HepG2 (cell line): ENCODE results near the gene HCRTR1. TPM values are rescaled to one million over a fixed set of nuclear protein-coding genes. Genes with fewer than 3 reads are reported as not detected.

Source experiments
- BCL3 ChIP-seq: sonication (generic); formaldehyde crosslinking; IDR thresholded peaks from 2 replicates; pipeline ENCODE4 v1.5.1; 2020; ENCODE audit warnings: mild to moderate bottlenecking, missing genetic modification reagents, moderate library complexity
- FOXP4 ChIP-seq: sonication (generic); formaldehyde crosslinking; IDR thresholded peaks from 2 replicates; pipeline ENCODE4 v1.4.0; 2020; ENCODE audit warnings: missing genetic modification reagents
- MBD4 ChIP-seq: IDR thresholded peaks from 2 replicates; pipeline ENCODE4 v1.6.1; 2012; ENCODE audit warnings: low read length, inconsistent platforms, borderline replicate concordance
- RNF219 ChIP-seq: sonication (generic); formaldehyde crosslinking; IDR thresholded peaks from 2 replicates; pipeline ENCODE4 v1.5.0; 2020; ENCODE audit warnings: mild to moderate bottlenecking, missing genetic modification reagents
- SNAPC2 ChIP-seq: sonication (generic); formaldehyde crosslinking; IDR thresholded peaks from 2 replicates; pipeline ENCODE4 v1.8.1; 2022; ENCODE audit warnings: mild to moderate bottlenecking, missing genetic modification reagents
- TFDP1 ChIP-seq: IDR thresholded peaks from 2 replicates; pipeline ENCODE4 v1.6.1; 2016; ENCODE audit warnings: missing compliant biosample characterization, missing genetic modification reagents, borderline replicate concordance
- ZBTB40 ChIP-seq, 2 experiments: fragments of 450-650 bp in 1 of 2; sonication (generic) in 1 of 2; formaldehyde crosslinking in 1 of 2; IDR thresholded peaks; 2 replicates each; pipeline versions ENCODE4 v1.6.1 to v1.8.0; 2016 to 2022; ENCODE audit warnings: antibody characterized with exemption in 1 of 2, mild to moderate bottlenecking in 1 of 2, missing genetic modification reagents in 1 of 2
- ZKSCAN1 ChIP-seq: fragments of 150-350 bp; IDR thresholded peaks from 2 replicates; pipeline ENCODE4 v1.6.1; 2014; ENCODE audit warnings: low read length
- ZMAT3 ChIP-seq: sonication (generic); formaldehyde crosslinking; conservative IDR thresholded peaks from 2 replicates; pipeline ENCODE4 v1.7.0; 2021; ENCODE audit warnings: missing genetic modification reagents
- ZNF572 ChIP-seq: sonication (generic); formaldehyde crosslinking; IDR thresholded peaks from 2 replicates; pipeline ENCODE4 v1.5.1; 2020; ENCODE audit warnings: mild to moderate bottlenecking, missing genetic modification reagents
- ZNF883 ChIP-seq: sonication (generic); formaldehyde crosslinking; IDR thresholded peaks from 2 replicates; pipeline ENCODE4 v1.5.1; 2020; ENCODE audit warnings: mild to moderate bottlenecking, missing genetic modification reagents; ENCODE audit errors: not compliant biosample characterization
- polyA plus RNA-seq, 8 experiments: library from polyadenylated mRNA; depleted of rRNA in 3 of 8; stranded (reverse) in 7 of 8; unstranded in 1 of 8; fragments of >200 nt; fragmentation: Illumina TruSeq in 4 of 8; extraction: Trizol in 4 of 8; gene quantifications; 2 replicates each; pipeline versions ENCODE4 v1.2.1 to v1.2.3, GENCODE V29; 2011 to 2016; ENCODE audit warnings: low read depth in 4 of 8, missing spikeins in 1 of 8, mixed read lengths in 1 of 8; ENCODE audit not compliant: insufficient read depth in 1 of 8
- total RNA-seq, 5 experiments: library from RNA; depleted of rRNA; stranded (reverse); fragments of >200 nt; fragmentation: Illumina TruSeq; extraction: Trizol; gene quantifications; 2 replicates each; pipeline ENCODE4 v1.2.3, GENCODE V29; 2016; ENCODE audit warnings: low read depth in 1 of 5

HCRTR1 gene
- total and polyA plus RNA-seq, 2 of the 13 experiments (the other 11 are each of a cell fraction or from before 2014, with no cell fraction given) = not detected

GRCh38 chr1:31575369-31576140 lies 41.9 kb upstream of the HCRTR1 start (continued):
- TF ChIP-seq RNF219 = no peak
- TF ChIP-seq ZBTB40 (IDR thresholded peaks at IDR 0.05) = no peak
- TF ChIP-seq ZBTB40 (CRISPR knock-in tag; IDR thresholded peaks at IDR 0.05) = no peak; the same call in 1 of the 2 replicates
- no peak for TF ChIP-seq MBD4
- no peak for TF ChIP-seq ZKSCAN1
- TF ChIP-seq ZMAT3 (CRISPR knock-in tag) = no peak
- peak; percentile 15 for TF ChIP-seq ZNF883 (CRISPR knock-in tag)
- TF ChIP-seq FOXP4 (CRISPR knock-in tag) = peak; percentile 80
- no peak for TF ChIP-seq SNAPC2 (CRISPR knock-in tag)
- TF ChIP-seq TFDP1 (CRISPR knock-in tag) = peak; percentile 28; the same call in 1 of the 2 replicates
- 0 out of 2 replicates have a peak, but pooled peaks have one; percentile 12 for TF ChIP-seq BCL3
- TF ChIP-seq ZNF572 (CRISPR knock-in tag) = no peak
